T-helper 1 cell treated with Interleukin-12 subunit alpha and Interleukin-12 subunit beta and Interleukin-4 antibody, amounts not matched to agents 30 μg/mL and 1 μg/mL, for 36 hours (primary cell): ENCODE measurements around the gene TTC28.
"Not testable (repeated sequence)": the region's sequence is repeated elsewhere in the genome, so short reads cannot be mapped to it uniquely, and the experiment has no call there.

Experiments used
- H3K27ac Mint-ChIP-seq: one replicate; pipeline ENCODE4 v1.8.0; 2021; ENCODE audit warnings: mild to moderate bottlenecking, mixed read lengths
- H3K27me3 Mint-ChIP-seq: one replicate; pipeline ENCODE4 v1.8.0; 2021; ENCODE audit warnings: low read depth, mixed read lengths
- H3K36me3 Mint-ChIP-seq: one replicate; pipeline ENCODE4 v1.8.0; 2021; ENCODE audit warnings: low read depth, mixed read lengths
- H3K4me1 Mint-ChIP-seq: one replicate; pipeline ENCODE4 v1.8.0; 2021; ENCODE audit warnings: low read depth, mixed read lengths
- H3K4me3 Mint-ChIP-seq: one replicate; pipeline ENCODE4 v1.8.0; 2021; ENCODE audit warnings: mild to moderate bottlenecking, moderate library complexity, mixed read lengths
- H3K9me3 Mint-ChIP-seq: one replicate; pipeline ENCODE4 v1.8.0; 2021; ENCODE audit warnings: mixed read lengths

The TTC28 gene

GRCh38 chr22:28237783-28238182, 441.9 kb downstream of the TTC28 start:
- no peak overlapping the region for H3K27ac Mint-ChIP-seq
- H3K36me3 Mint-ChIP-seq, result no peaks in the 10 kb centered on the region
- no peak overlapping the region for H3K4me3 Mint-ChIP-seq
- no peaks in the 10 kb centered on the region for H3K9me3 Mint-ChIP-seq
- H3K4me1 Mint-ChIP-seq, result no peaks in the 10 kb centered on the region
- peaks cover 15% of the 10 kb centered on the region for H3K27me3 Mint-ChIP-seq

- peaks cover 15% of the 10 kb centered on the region for H3K27me3 Mint-ChIP-seq
- no peaks in the 10 kb centered on the region for H3K9me3 Mint-ChIP-seq
- H3K4me3 Mint-ChIP-seq, result no peak overlapping the region
- no peaks in the 10 kb centered on the region for H3K36me3 Mint-ChIP-seq
- no peaks in the 10 kb centered on the region for H3K4me1 Mint-ChIP-seq
- H3K27ac Mint-ChIP-seq, result no peak overlapping the region
These were observed 442.5 kb downstream of the TTC28 start for GRCh38 chr22:28237112-28237511.

GRCh38 chr22:28232204-28232603, 447.4 kb downstream of the TTC28 start:
- H3K4me3 Mint-ChIP-seq, result no peak overlapping the region
- peaks cover 3% of the 10 kb centered on the region for H3K27me3 Mint-ChIP-seq
- H3K4me1 Mint-ChIP-seq, result no peaks in the 10 kb centered on the region
- H3K36me3 Mint-ChIP-seq, result no peaks in the 10 kb centered on the region
- H3K9me3 Mint-ChIP-seq, result no peaks in the 10 kb centered on the region
- H3K27ac Mint-ChIP-seq, result no peak overlapping the region

- H3K4me1 Mint-ChIP-seq, result no peaks in the 10 kb centered on the region
- no peaks in the 10 kb centered on the region for H3K36me3 Mint-ChIP-seq
- H3K27ac Mint-ChIP-seq, result no peak overlapping the region
- no peak overlapping the region for H3K4me3 Mint-ChIP-seq
- no peaks in the 10 kb centered on the region for H3K9me3 Mint-ChIP-seq
- H3K27me3 Mint-ChIP-seq, result peaks cover 3% of the 10 kb centered on the region
These were observed 448.2 kb downstream of the TTC28 start for GRCh38 chr22:28231441-28231840.

GRCh38 chr22:28230671-28231070, 449.0 kb downstream of the TTC28 start:
- H3K36me3 Mint-ChIP-seq, result no peaks in the 10 kb centered on the region
- peaks cover 3% of the 10 kb centered on the region for H3K27me3 Mint-ChIP-seq
- H3K27ac Mint-ChIP-seq, result no peak overlapping the region
- no peaks in the 10 kb centered on the region for H3K4me1 Mint-ChIP-seq
- no peaks in the 10 kb centered on the region for H3K9me3 Mint-ChIP-seq
- no peak overlapping the region for H3K4me3 Mint-ChIP-seq

GRCh38 chr22:28229566-28230485, 449.8 kb downstream of the TTC28 start:
- no peaks in the 10 kb centered on the region for H3K36me3 Mint-ChIP-seq
- H3K4me3 Mint-ChIP-seq, result no peak overlapping the region

GRCh38 chr22:28223826-28224225, 455.8 kb downstream of the TTC28 start:
- Mint-ChIP-seq H3K36me3 (no peaks in the 10 kb centered on the region), H3K4me3 (no peak overlapping the region), H3K27me3 (peaks cover 3% of the 10 kb centered on the region), H3K27ac (no peak overlapping the region), H3K4me1 (no peaks in the 10 kb centered on the region), H3K9me3 (no peaks in the 10 kb centered on the region)

More at GRCh38 chr22:28229566-28230485, 449.8 kb downstream of the TTC28 start:
- no peaks in the 10 kb centered on the region for H3K9me3 Mint-ChIP-seq
- H3K4me1 Mint-ChIP-seq, result no peaks in the 10 kb centered on the region
- peaks cover 3% of the 10 kb centered on the region for H3K27me3 Mint-ChIP-seq
- no peak overlapping the region for H3K27ac Mint-ChIP-seq

- Mint-ChIP-seq H3K4me1 (no peaks in the 10 kb centered on the region), H3K27ac (no peak overlapping the region), H3K9me3 (no peaks in the 10 kb centered on the region), H3K27me3 (peaks cover 3% of the 10 kb centered on the region), H3K4me3 (no peak overlapping the region), H3K36me3 (no peaks in the 10 kb centered on the region)
These were observed 456.5 kb downstream of the TTC28 start for GRCh38 chr22:28222976-28223745.

GRCh38 chr22:28222571-28222970, 457.1 kb downstream of the TTC28 start:
- H3K4me1 Mint-ChIP-seq, result no peaks in the 10 kb centered on the region
- H3K4me3 Mint-ChIP-seq, result no peak overlapping the region
- H3K36me3 Mint-ChIP-seq, result no peaks in the 10 kb centered on the region
- H3K27me3 Mint-ChIP-seq, result no peaks in the 10 kb centered on the region
- H3K27ac Mint-ChIP-seq, result no peak overlapping the region
- no peaks in the 10 kb centered on the region for H3K9me3 Mint-ChIP-seq

GRCh38 chr22:28222052-28222451, 457.6 kb downstream of the TTC28 start:
- no peaks in the 10 kb centered on the region for H3K36me3 Mint-ChIP-seq
- no peaks in the 10 kb centered on the region for H3K9me3 Mint-ChIP-seq
- H3K4me1 Mint-ChIP-seq, result no peaks in the 10 kb centered on the region
- no peak overlapping the region for H3K27ac Mint-ChIP-seq
- H3K4me3 Mint-ChIP-seq, result no peak overlapping the region
- no peaks in the 10 kb centered on the region for H3K27me3 Mint-ChIP-seq

- H3K36me3 Mint-ChIP-seq, result no peaks in the 10 kb centered on the region
- no peak overlapping the region for H3K27ac Mint-ChIP-seq
- no peaks in the 10 kb centered on the region for H3K27me3 Mint-ChIP-seq
- H3K4me3 Mint-ChIP-seq, result no peak overlapping the region
- no peaks in the 10 kb centered on the region for H3K9me3 Mint-ChIP-seq
- no peaks in the 10 kb centered on the region for H3K4me1 Mint-ChIP-seq
These were observed 458.8 kb downstream of the TTC28 start for GRCh38 chr22:28220626-28221363.

GRCh38 chr22:28217277-28217676, 462.4 kb downstream of the TTC28 start:
- Mint-ChIP-seq H3K27ac (no peak overlapping the region), H3K27me3 (no peaks in the 10 kb centered on the region), H3K9me3 (no peaks in the 10 kb centered on the region)

GRCh38 chr22:28214750-28215149, 464.9 kb downstream of the TTC28 start:
- H3K27me3 Mint-ChIP-seq, H3K9me3 Mint-ChIP-seq, H3K27ac Mint-ChIP-seq, H3K36me3 Mint-ChIP-seq, H3K4me1 Mint-ChIP-seq, H3K4me3 Mint-ChIP-seq: not testable (repeated sequence)

More at GRCh38 chr22:28217277-28217676, 462.4 kb downstream of the TTC28 start:
- Mint-ChIP-seq H3K4me1 (no peaks in the 10 kb centered on the region), H3K4me3 (no peak overlapping the region), H3K36me3 (no peaks in the 10 kb centered on the region)

GRCh38 chr22:28209457-28209856, 470.2 kb downstream of the TTC28 start:
- H3K27me3 Mint-ChIP-seq, result not testable (repeated sequence)

More at GRCh38 chr22:28209457-28209856, 470.2 kb downstream of the TTC28 start:
- not testable (repeated sequence) for H3K36me3 Mint-ChIP-seq, H3K4me3 Mint-ChIP-seq, H3K4me1 Mint-ChIP-seq, H3K27ac Mint-ChIP-seq, H3K9me3 Mint-ChIP-seq
